Left lobe of liver (tissue), 2 donors: ENCODE measurements around the gene G3BP2. TPM values are rescaled to one million over a fixed set of nuclear protein-coding genes. Genes with fewer than 3 reads are reported as not detected.
"Not testable (repeated sequence)": the region's sequence is repeated elsewhere in the genome, so short reads cannot be mapped to it uniquely, and the experiment has no call there.

Experiments
- ATAC-seq: fragments of 200-7000 bp; cut with Tn5 transposase; one replicate; pipeline ENCODE4 v1.9.1; 2020; ENCODE audit warnings: mild to moderate bottlenecking, moderate library complexity
- DNase-seq: peaks from one replicate; pipeline ENCODE4 v3.0.0-alpha.2; 2020; ENCODE audit warnings: low spot score
- total RNA-seq: library from RNA; stranded (reverse); gene quantifications from one replicate; pipeline ENCODE4 v1.2.1, GENCODE V29; 2021
- donor health status: DM: no; HTN: no; CAD: no; lungs with moderate emphysema.
- donor health status: DM: no; HTN: yes; CAD: no.

G3BP2 gene
- total RNA-seq, 1 donor from 2014 or later: 52.2 TPM

- ATAC-seq (no peak), DNase-seq (no peak)
Observed at GRCh38 chr4:75685546-75686189, 12.5 kb upstream of the G3BP2 start.

- DNase-seq: no peak
- ATAC-seq: no peak
Observed at GRCh38 chr4:75683482-75684155, 10.4 kb upstream of the G3BP2 start.

GRCh38 chr4:75679876-75680575, 6.8 kb upstream of the G3BP2 start:
- no peak for ATAC-seq
- DNase-seq: no peak

- DNase-seq (no peak), ATAC-seq (no peak)
Observed at GRCh38 chr4:75678965-75679364, 5.8 kb upstream of the G3BP2 start.

DNA sequence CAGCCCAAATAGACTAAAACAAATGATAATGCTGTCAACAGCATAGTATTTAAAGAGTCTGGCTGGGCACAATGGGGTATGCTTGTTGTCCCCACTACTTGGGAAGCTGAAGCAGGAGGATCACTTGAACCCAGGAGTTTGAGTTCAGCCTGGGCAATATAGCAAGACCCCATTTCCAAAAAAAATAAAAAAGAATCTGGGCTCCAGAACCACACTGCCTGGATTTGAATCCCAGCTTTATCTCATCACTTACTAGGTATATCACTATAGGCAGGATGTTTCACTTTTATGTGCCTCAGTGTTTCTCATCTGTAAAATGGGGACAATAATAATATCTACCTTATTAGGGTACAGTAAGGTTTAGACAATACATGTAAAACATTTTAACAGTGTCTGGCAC, 5.3 kb upstream of the G3BP2 start:
- DNase-seq: no peak

GRCh38 chr4:75675004-75675531, 1.9 kb upstream of the G3BP2 start:
- no peak for ATAC-seq
- DNase-seq: no peak

More for the DNA sequence above, 5.3 kb upstream of the G3BP2 start:
- no peak for ATAC-seq

- DNase-seq (no peak), ATAC-seq (no peak)
Observed at GRCh38 chr4:75673959-75674328, 733 bp upstream of the G3BP2 start.

DNA sequence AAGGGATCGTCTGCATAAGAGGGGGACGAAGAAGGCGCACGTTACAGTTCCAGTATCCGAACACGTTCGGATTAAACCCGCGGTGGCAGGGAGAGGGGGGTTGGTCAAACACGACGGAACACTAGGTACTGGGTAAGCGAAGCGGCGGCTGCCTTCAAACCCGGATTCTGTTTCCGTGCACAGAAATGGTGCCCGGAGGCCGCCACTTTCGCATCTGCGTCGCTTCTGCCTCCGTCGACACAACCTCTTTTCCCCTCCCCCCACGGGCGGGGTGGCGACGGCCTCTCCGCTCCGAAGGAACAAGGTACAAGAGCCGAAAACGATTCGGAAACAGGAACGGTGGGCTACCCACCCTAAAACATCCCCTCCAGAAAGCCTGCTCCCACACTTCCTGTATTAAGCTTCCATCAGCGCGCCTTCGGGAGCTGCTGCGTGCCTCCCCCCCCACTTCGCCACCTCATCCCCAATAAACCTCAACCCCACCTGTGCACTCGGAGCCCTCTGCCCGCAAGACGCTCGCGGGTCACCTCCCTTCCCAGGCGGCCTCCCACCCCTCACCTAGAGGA, 667 bp downstream of the G3BP2 start:
- ATAC-seq (peak; percentile 50), DNase-seq (peak; percentile 70)

GRCh38 chr4:75671802-75672421, 1.3 kb downstream of the G3BP2 start:
- DNase-seq: no peak
- no peak for ATAC-seq

GRCh38 chr4:75668596-75668995, 4.6 kb downstream of the G3BP2 start:
- DNase-seq: no peak

DNA sequence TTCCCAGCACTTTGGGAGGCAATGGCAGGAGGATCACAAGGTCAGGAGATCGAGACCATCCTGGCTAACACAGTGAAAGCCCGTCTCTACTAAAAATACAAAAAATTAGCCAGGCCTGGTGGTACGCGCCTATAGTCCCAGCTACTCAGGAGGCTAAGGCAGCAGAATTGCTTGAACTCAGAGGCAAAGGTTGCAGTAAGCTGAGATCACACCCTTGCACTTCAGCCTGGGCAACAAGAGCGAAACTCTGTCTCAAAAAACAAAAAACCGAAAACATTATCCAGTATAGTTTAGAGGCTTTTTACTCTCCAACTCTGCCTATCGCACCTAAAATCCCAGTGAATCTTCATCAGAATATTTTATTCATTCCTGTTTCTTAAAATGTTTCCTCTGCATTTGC, 5.6 kb downstream of the G3BP2 start:
- ATAC-seq, DNase-seq: not testable (repeated sequence)

More at GRCh38 chr4:75668596-75668995, 4.6 kb downstream of the G3BP2 start:
- ATAC-seq: no peak

- DNase-seq (no peak), ATAC-seq (no peak)
Observed at GRCh38 chr4:75666299-75666698, 6.9 kb downstream of the G3BP2 start.

DNA sequence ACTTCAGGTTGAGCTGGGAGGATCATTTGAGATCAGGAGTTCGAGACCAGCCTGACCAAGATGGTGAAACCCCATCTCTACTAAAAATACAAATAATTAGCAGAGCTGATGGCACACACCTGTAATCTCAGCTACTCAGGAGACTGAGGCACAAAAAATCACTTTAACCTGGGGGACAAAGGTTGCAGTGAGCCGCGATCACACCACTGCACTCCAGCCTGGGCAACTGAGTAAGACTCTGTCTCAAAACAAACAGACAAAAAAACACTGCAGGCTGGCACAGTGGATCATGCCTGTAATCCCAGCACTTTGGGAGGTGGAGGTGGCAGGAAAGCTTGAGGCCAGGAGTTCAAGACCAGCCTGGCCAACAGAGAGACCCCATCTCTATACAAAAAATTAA, 8.6 kb downstream of the G3BP2 start:
- DNase-seq: not testable (repeated sequence)
- peak; percentile 13 for ATAC-seq

- DNase-seq (no peak), ATAC-seq (no peak)
Observed at GRCh38 chr4:75662626-75663025, 10.6 kb downstream of the G3BP2 start.

DNA sequence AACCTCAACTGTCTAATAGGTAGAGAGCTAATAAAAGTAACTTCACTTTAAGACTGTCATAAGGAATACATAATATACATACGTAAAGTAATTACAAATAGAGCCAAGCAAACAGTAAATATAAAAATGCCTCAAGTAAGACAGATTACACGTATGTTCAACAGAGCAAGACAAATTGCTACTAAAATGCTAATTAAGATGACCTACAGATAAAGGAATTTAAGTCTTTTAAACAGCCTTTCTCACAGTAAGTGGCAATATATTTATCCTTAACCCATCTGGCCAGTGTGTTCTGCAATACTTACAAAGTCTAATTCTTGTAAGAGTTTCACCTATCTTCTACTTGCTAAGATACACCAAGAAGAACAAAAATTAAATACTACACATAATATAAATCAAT, 12.7 kb downstream of the G3BP2 start:
- DNase-seq: no peak
- no peak for ATAC-seq

- no peak for ATAC-seq
- no peak for DNase-seq
Observed at GRCh38 chr4:75659512-75660031, 13.6 kb downstream of the G3BP2 start.

DNA sequence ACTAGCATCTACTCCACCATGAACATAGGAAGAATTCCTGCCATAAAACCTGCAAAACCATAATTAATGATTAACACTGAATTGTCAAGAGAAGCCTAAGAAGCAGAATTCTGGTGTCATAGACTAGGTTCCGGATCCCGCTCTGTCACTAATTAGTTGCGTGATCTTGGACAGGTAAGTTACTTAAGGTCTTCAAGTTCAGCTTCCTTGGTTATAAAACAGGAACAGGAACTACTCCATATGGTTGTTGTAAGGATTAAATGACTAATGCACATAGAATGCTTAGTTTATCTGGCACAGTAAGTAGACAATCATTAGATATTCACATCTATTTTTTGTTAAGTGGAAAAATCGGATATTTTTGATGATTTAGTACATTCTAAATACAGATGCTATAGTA, 14.3 kb downstream of the G3BP2 start:
- ATAC-seq: peak; percentile 23
- no peak for DNase-seq

DNA sequence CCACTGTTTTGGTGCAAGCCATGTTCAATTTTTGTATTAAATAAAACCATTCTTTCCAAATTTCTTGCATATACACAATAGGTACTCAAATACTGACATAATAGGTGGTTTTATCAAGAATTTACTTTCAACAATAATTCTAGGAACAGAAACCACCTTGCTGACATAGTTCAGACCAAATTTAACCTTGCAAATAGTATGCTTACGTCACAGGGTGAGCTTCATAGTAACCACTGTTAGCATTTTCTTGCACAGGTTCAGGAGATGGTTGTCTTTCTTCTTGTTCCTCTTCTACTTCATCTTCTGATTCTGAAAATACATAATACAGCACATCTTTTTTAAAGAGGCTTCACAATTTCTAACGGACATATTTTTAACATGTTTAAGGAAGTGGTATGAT, 17.6 kb downstream of the G3BP2 start:
- ATAC-seq (no peak), DNase-seq (no peak)

DNA sequence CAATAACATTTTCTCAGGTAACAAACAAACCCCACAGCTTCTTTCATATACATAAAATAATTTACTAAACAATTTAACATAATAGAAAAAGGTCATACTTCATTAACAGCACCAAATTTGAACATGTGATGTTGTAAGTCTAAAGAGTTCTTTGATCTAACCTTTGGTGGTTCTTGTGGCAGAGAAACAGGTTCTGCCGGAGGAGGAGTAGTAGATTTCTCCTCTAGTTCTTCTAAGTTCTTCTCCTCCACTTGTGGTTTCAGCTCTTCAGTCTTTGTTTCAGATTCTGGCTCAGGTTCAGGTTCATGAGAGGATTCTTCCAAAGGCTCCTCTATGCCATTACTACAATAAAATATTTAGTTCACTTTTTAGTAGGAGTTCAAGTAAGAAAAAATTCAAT, 18.3 kb downstream of the G3BP2 start:
- no peak for ATAC-seq
- DNase-seq: no peak

DNA sequence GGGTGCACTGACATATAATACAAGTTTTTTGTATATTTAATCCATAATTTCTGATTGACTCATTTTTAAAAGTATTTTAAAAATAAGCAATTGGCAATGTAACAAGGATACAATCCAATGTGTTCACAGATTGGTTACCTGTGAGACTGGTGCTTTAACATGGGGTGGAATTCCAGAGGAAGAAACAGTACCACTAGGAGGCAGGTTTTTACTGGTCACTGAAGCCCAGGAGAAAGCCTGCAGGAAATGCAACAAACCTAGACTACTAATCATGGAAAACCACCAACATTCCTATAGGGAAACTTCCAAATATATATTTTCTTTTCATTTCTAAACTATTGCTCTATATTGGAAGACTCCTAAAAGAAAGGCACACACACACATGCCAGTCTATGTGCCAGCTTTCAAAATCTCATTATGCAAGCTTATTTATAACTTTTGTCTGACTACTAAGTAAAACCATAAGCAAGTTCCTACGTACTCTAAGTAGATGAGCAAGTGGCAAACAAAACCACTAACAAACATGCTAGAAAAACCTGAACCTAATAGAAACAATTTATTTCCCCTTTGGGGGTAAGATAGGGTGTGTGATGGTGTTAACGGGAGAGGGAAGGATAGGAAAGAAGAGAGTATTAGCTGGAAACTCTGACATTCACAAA, 19.2 kb downstream of the G3BP2 start:
- ATAC-seq: peak; percentile 93
- DNase-seq: no peak
